ENCODE data around the gene TPST1.

- TF ChIP-seq, protein P1, sequence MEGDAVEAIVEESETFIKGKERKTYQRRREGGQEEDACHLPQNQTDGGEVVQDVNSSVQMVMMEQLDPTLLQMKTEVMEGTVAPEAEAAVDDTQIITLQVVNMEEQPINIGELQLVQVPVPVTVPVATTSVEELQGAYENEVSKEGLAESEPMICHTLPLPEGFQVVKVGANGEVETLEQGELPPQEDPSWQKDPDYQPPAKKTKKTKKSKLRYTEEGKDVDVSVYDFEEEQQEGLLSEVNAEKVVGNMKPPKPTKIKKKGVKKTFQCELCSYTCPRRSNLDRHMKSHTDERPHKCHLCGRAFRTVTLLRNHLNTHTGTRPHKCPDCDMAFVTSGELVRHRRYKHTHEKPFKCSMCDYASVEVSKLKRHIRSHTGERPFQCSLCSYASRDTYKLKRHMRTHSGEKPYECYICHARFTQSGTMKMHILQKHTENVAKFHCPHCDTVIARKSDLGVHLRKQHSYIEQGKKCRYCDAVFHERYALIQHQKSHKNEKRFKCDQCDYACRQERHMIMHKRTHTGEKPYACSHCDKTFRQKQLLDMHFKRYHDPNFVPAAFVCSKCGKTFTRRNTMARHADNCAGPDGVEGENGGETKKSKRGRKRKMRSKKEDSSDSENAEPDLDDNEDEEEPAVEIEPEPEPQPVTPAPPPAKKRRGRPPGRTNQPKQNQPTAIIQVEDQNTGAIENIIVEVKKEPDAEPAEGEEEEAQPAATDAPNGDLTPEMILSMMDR (IDR thresholded peaks at IDR 0.05 in 4 of 5, conservative IDR thresholded peaks at IDR 0.05 in 1 of 5) = no peak
- no peak for TF ChIP-seq POLR2A (IDR thresholded peaks at IDR 0.05)
These were observed 150.6 kb downstream of the TPST1 start for GRCh38 chr7:66355756-66356155.
